GM19324 (cell line): ENCODE measurements around the gene ING2.
"Not testable (repeated sequence)": the region's sequence is repeated elsewhere in the genome, so short reads cannot be mapped to it uniquely, and the experiment has no call there.

Experiments used
- ATAC-seq: cut with Tn5 transposase; IDR thresholded peaks from one replicate; pipeline ENCODE4 v1.9.1; 2021; ENCODE audit warnings: mild to moderate bottlenecking, moderate library complexity; ENCODE audit not compliant: unreplicated experiment, low FRiP score

ING2 gene

GRCh38 chr4:183504930-183505610, at the start of gene ING2:
ING2 (plus strand) TSS chr4:183505058; CDS start chr4:183505196, 138 bp downstream.
- peak; percentile 68 for ATAC-seq

GRCh38 chr4:183455431-183456195, 49.2 kb upstream of the ING2 start:
- no peak for ATAC-seq

GRCh38 chr4:183458005-183458404, 46.9 kb upstream of the ING2 start:
- no peak for ATAC-seq

- ATAC-seq: not testable (repeated sequence)
These were observed 40.8 kb upstream of the ING2 start for GRCh38 chr4:183463903-183464619.

- ATAC-seq: not testable (repeated sequence)
These were observed 39.0 kb upstream of the ING2 start for GRCh38 chr4:183465879-183466278.

GRCh38 chr4:183467246-183467645, 37.6 kb upstream of the ING2 start:
- no peak for ATAC-seq

GRCh38 chr4:183468210-183469095, 36.4 kb upstream of the ING2 start:
- no peak for ATAC-seq

GRCh38 chr4:183469285-183469684, 35.6 kb upstream of the ING2 start:
- no peak for ATAC-seq

GRCh38 chr4:183469936-183470335, 34.9 kb upstream of the ING2 start:
- ATAC-seq: no peak

GRCh38 chr4:183470821-183471220, 34.0 kb upstream of the ING2 start:
- no peak for ATAC-seq

- ATAC-seq: no peak
These were observed 32.7 kb upstream of the ING2 start for GRCh38 chr4:183471946-183472708.

- ATAC-seq: no peak
These were observed 26.7 kb upstream of the ING2 start for GRCh38 chr4:183478123-183478522.

- ATAC-seq: no peak
These were observed 25.9 kb upstream of the ING2 start for GRCh38 chr4:183478926-183479325.

GRCh38 chr4:183482515-183483095, 22.3 kb upstream of the ING2 start:
- ATAC-seq: not testable (repeated sequence)

- ATAC-seq: no peak
These were observed 20.9 kb upstream of the ING2 start for GRCh38 chr4:183483997-183484396.

GRCh38 chr4:183485411-183486160, 19.3 kb upstream of the ING2 start:
- ATAC-seq: no peak

GRCh38 chr4:183492791-183493222, 12.1 kb upstream of the ING2 start:
- ATAC-seq: no peak

GRCh38 chr4:183493246-183493645, 11.6 kb upstream of the ING2 start:
- no peak for ATAC-seq
